IMR-90 (cell line): ENCODE results near the gene UNKL.

Experiments
- CTCF ChIP-seq: conservative IDR thresholded peaks from 2 replicates; pipeline ENCODE4 v1.5.1; 2012; ENCODE audit warnings: mild to moderate bottlenecking, low read depth, low read length, improper control_type of control experiment
- RCOR1 ChIP-seq: IDR thresholded peaks from 2 replicates; pipeline ENCODE4 v1.6.1; 2012; ENCODE audit warnings: mild to moderate bottlenecking, low read length, improper control_type of control experiment; ENCODE audit not compliant: insufficient replicate concordance
- USF2 ChIP-seq: fragments of 150-350 bp; IDR thresholded peaks from 2 replicates; pipeline ENCODE4 v1.6.1; 2017; ENCODE audit warnings: mild to moderate bottlenecking, antibody characterized with exemption, low read length, low read depth

GRCh38 chr16:1350691-1351090 lies 63.8 kb downstream of the UNKL start:
- no peak for TF ChIP-seq CTCF
- no peak for TF ChIP-seq RCOR1
- TF ChIP-seq USF2: no peak
